Measurements from ENCODE around the gene GFRA1. TPM values are rescaled to one million over a fixed set of nuclear protein-coding genes. Genes with fewer than 3 reads are reported as not detected.

Gene GFRA1
- total and polyA plus RNA-seq, 2 of the 8 experiments (the other 6 are each of a cell fraction or from before 2014, with no cell fraction given), result 1.1 to 2.0 TPM

GRCh38 chr10:116083226-116083762, 189.7 kb downstream of the GFRA1 start:
- ChIA-PET POLR2A (ENCODE audit: partially characterized antibody) (no interaction called here), CTCF (ENCODE audit: partially characterized antibody) (interaction anchor here (0.9 to 1.8 kb wide), 5 partner anchors 13 to 372 kb away, joined by 3 to 7 read pairs (median 4); no protein-coding TSS in a partner anchor)
- 96% methylated on average over 8 of the region's 8 CpGs; no CpG with 5 or more reads in 1 of the 2 experiments for WGBS, 2 experiments (ENCODE audit: extremely low coverage in 1 of 2, insufficient coverage in 1 of 2, insufficient read length in 1 of 2, insufficient replicate concordance in 2 of 2, low coverage in 1 of 2, low lambda C conversion rate in 2 of 2, missing lambda C conversion rate in 1 of 2)
- TF ChIP-seq EGR1 (IDR thresholded peaks at IDR 0.05; ENCODE audit: borderline replicate concordance, low read depth, low read length) (no peak), ATF2 (IDR thresholded peaks at IDR 0.05; ENCODE audit: low read length) (no peak), BACH1 (IDR thresholded peaks at IDR 0.05; ENCODE audit: low read length) (no peak), CTBP2 (IDR thresholded peaks at IDR 0.05; ENCODE audit: borderline replicate concordance, insufficient read depth, insufficient read length, low read length) (no peak), RXRA (IDR thresholded peaks at IDR 0.05; ENCODE audit: insufficient read depth, low read depth, low read length) (no peak)

More at GRCh38 chr10:116083226-116083762, 189.7 kb downstream of the GFRA1 start:
- Histone ChIP-seq H4K8ac (ENCODE audit: extremely low read depth, insufficient read depth, low read length) (no peak overlapping the region), H2AK5ac (ENCODE audit: low read depth, low read length) (no peak overlapping the region), H3K36me3 (ENCODE audit: control insufficient read depth in 2 of 4, insufficient read depth in 4 of 4, low read length in 3 of 4) (no peaks in the 10 kb centered on the region), H3K23me2 (ENCODE audit: low read depth, low read length) (no peaks in the 10 kb centered on the region), H4K20me1 (replicated peaks in 1 of 2; ENCODE audit: control insufficient read depth in 1 of 2, insufficient read depth in 2 of 2, low read length in 2 of 2) (no peaks in the 10 kb centered on the region), H4K5ac (ENCODE audit: insufficient read length, low read depth, low read length) (no peak overlapping the region), H3K4me2 (ENCODE audit: insufficient read depth in 1 of 2, low read depth in 2 of 2, low read length in 2 of 2) (no peak overlapping the region), H2BK15ac (ENCODE audit: low read length) (no peak overlapping the region), H3K23ac (ENCODE audit: insufficient read length) (no peak overlapping the region), H3K4ac (replicated peaks; ENCODE audit: insufficient read length, low read depth, low read length) (no peak overlapping the region), H2AFZ (ENCODE audit: low read length) (no peak overlapping the region), H3K79me1 (ENCODE audit: low read depth, low read length) (no peaks in the 10 kb centered on the region), H3K4me3 (ENCODE audit: extremely low read depth in 1 of 4, insufficient read depth in 2 of 4, low read depth in 3 of 4, low read length in 4 of 4) (no peak overlapping the region), H2BK120ac (replicated peaks; ENCODE audit: low read depth, low read length) (no peak overlapping the region), H3K79me2 (ENCODE audit: control insufficient read depth in 1 of 2, insufficient read depth in 2 of 2, low read length in 2 of 2) (no peaks in the 10 kb centered on the region), H3K9me3 (ENCODE audit: insufficient read depth in 2 of 2, low read depth in 1 of 2, low read length in 1 of 2) (no peaks in the 10 kb centered on the region), H3K9ac (replicated peaks in 1 of 4; ENCODE audit: extremely low read depth in 1 of 4, low read depth in 3 of 4, low read length in 3 of 4) (no peak overlapping the region), H2BK12ac (ENCODE audit: low read depth, low read length) (no peak overlapping the region), H3K27me3 (replicated peaks in 1 of 4; ENCODE audit: control insufficient read depth in 3 of 4, extremely low read depth in 1 of 4, insufficient read depth in 3 of 4, low read length in 3 of 4) (no peaks in the 10 kb centered on the region), H3K56ac (replicated peaks; ENCODE audit: insufficient read length, low read depth, low read length) (no peak overlapping the region), H3K14ac (ENCODE audit: insufficient read length) (no peak overlapping the region), H3K4me1 (replicated peaks in 1 of 4; ENCODE audit: control insufficient read depth in 3 of 4, insufficient read depth in 4 of 4, low read length in 3 of 4) (peaks cover 0 to 5% (median 0%) of the 10 kb centered on the region in 4 experiments; a peak in 1 of 7 replicates), H4K91ac (replicated peaks; ENCODE audit: insufficient read length, low read length) (no peak overlapping the region), H2BK20ac (ENCODE audit: low read length) (no peak overlapping the region), H3K27ac (ENCODE audit: low read depth, low read length) (no peak overlapping the region), H2BK5ac (ENCODE audit: low read depth, low read length) (no peak overlapping the region), H3K18ac (ENCODE audit: extremely low read depth, low read length) (no peak overlapping the region)
- DNase-seq (ENCODE audit: low read depth in 1 of 2, low spot score in 2 of 2) (no peak), FAIRE-seq (no peak)
